Endothelial cell (in vitro differentiated cells): ENCODE results near the gene ARHGEF6. TPM values are rescaled to one million over a fixed set of nuclear protein-coding genes. Genes with fewer than 3 reads are reported as not detected.
"Not testable (repeated sequence)": the region's sequence is repeated elsewhere in the genome, so short reads cannot be mapped to it uniquely, and the experiment has no call there.

Source experiments
- DNase-seq: peaks from one replicate; pipeline ENCODE4 v3.0.0; 2021; ENCODE audit warnings: low spot score
- H3K27ac Mint-ChIP-seq: one replicate; pipeline ENCODE4 v1.8.0; 2021; ENCODE audit warnings: mixed read lengths, inconsistent platforms; ENCODE audit not compliant: unreplicated experiment
- H3K27me3 Mint-ChIP-seq: one replicate; pipeline ENCODE4 v1.8.0; 2021; ENCODE audit warnings: mild to moderate bottlenecking, moderate library complexity, mixed read lengths, inconsistent platforms; ENCODE audit not compliant: unreplicated experiment
- H3K36me3 Mint-ChIP-seq: one replicate; pipeline ENCODE4 v1.8.0; 2021; ENCODE audit warnings: mild to moderate bottlenecking, low read depth, mixed read lengths, inconsistent platforms; ENCODE audit not compliant: unreplicated experiment
- H3K4me1 Mint-ChIP-seq: one replicate; pipeline ENCODE4 v1.8.0; 2021; ENCODE audit warnings: mild to moderate bottlenecking, mixed read lengths, inconsistent platforms; ENCODE audit not compliant: unreplicated experiment
- H3K4me3 Mint-ChIP-seq: one replicate; pipeline ENCODE4 v1.8.0; 2021; ENCODE audit warnings: mild to moderate bottlenecking, mixed read lengths, inconsistent platforms; ENCODE audit not compliant: unreplicated experiment
- H3K9me3 Mint-ChIP-seq: one replicate; pipeline ENCODE4 v1.8.0; 2021; ENCODE audit warnings: mixed read lengths, inconsistent platforms; ENCODE audit not compliant: unreplicated experiment
- total RNA-seq: library from RNA; stranded (reverse); fragmentation: NEBNext Ultra II Directional; extraction: Animal tissue kit (Norgen Biotek cat#: 25700); gene quantifications from one replicate; pipeline ENCODE4 v1.2.1, GENCODE V29; 2021; ENCODE audit not compliant: unreplicated experiment
- TF ChIP-seq, protein P1 (sequence below): fragments of 200-600 bp; sonication (generic); IDR thresholded peaks from one replicate; pipeline ENCODE4 v1.5.0; 2021; ENCODE audit warnings: antibody characterized with exemption; ENCODE audit not compliant: unreplicated experiment

The ARHGEF6 gene
- total RNA-seq, 1 donor from 2014 or later: 18.8 TPM

DNA sequence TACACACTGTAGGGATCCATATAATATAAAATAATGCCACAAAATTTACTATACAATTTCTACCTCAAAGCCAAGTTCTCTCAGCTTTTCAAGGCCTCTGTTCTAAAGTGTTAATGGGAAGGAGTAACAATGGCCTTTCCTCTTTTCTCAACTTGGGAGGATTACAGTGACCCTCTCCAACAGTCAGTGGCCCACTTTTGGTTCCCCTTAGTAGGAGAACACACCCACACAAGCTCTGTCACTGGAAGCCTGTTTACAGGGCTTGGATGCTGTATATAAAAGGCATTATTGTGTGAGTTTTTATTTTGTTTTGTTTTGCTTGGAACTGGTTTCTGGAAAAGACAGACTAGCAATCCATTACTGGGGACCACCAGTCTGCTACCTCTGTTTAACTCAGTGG, 1.8 kb downstream of the ARHGEF6 start:
- Mint-ChIP-seq H3K9me3 (no peaks in the 10 kb centered on the region), H3K27ac (no peak overlapping the region), H3K27me3 (no peaks in the 10 kb centered on the region), H3K4me3 (no peak overlapping the region), H3K36me3 (no peaks in the 10 kb centered on the region), H3K4me1 (peaks cover 33% of the 10 kb centered on the region)
- TF ChIP-seq, protein P1, sequence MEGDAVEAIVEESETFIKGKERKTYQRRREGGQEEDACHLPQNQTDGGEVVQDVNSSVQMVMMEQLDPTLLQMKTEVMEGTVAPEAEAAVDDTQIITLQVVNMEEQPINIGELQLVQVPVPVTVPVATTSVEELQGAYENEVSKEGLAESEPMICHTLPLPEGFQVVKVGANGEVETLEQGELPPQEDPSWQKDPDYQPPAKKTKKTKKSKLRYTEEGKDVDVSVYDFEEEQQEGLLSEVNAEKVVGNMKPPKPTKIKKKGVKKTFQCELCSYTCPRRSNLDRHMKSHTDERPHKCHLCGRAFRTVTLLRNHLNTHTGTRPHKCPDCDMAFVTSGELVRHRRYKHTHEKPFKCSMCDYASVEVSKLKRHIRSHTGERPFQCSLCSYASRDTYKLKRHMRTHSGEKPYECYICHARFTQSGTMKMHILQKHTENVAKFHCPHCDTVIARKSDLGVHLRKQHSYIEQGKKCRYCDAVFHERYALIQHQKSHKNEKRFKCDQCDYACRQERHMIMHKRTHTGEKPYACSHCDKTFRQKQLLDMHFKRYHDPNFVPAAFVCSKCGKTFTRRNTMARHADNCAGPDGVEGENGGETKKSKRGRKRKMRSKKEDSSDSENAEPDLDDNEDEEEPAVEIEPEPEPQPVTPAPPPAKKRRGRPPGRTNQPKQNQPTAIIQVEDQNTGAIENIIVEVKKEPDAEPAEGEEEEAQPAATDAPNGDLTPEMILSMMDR: no peak
- no peak for DNase-seq

DNA sequence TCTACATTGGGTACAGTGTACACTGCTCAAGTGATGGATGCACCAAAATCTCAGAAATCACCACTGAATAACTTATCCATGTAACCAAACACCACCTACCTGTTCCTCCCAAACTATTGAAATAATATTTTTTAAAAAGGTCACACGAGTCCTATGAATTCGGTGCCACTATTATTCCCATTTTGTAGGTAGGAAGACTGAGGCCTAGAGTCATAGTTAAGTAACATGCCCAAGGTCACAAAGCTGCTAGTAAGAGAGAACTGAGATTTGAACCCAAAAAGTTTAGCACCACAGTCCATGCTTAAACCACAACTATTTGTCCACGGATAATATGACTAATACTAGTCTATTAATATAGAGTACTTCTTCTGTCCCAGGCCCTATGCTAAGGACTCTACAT, 2.7 kb downstream of the ARHGEF6 start:
- Mint-ChIP-seq H3K36me3 (no peaks in the 10 kb centered on the region), H3K4me1 (peaks cover 32% of the 10 kb centered on the region), H3K27me3 (no peaks in the 10 kb centered on the region), H3K27ac (no peak overlapping the region), H3K9me3 (no peaks in the 10 kb centered on the region), H3K4me3 (no peak overlapping the region)
- no peak for DNase-seq
- TF ChIP-seq, protein P1: no peak

DNA sequence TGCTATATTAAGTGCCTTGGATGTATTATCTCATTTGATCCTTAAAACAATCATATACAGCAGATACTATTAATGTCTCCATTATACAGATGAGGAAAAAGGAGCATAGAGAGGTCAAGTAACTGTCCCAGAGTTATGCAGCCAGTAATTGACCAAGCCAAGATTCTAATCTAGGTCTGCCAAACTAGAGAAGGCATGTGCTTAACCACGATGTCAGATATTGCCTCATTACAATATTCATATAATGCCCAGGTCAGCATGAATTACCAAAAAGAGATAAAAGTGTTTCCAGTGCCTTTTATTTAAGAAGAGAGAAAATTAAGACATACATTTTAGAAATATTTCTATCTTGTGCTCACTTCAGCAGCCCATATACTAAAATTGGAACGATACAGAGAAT, 7.1 kb downstream of the ARHGEF6 start:
- TF ChIP-seq, protein P1: no peak
- no peak for DNase-seq
- H3K4me1 Mint-ChIP-seq: no peaks in the 10 kb centered on the region
- no peaks in the 10 kb centered on the region for H3K36me3 Mint-ChIP-seq
- no peaks in the 10 kb centered on the region for H3K27me3 Mint-ChIP-seq
- no peaks in the 10 kb centered on the region for H3K9me3 Mint-ChIP-seq
- no peak overlapping the region for H3K27ac Mint-ChIP-seq
- no peak overlapping the region for H3K4me3 Mint-ChIP-seq

DNA sequence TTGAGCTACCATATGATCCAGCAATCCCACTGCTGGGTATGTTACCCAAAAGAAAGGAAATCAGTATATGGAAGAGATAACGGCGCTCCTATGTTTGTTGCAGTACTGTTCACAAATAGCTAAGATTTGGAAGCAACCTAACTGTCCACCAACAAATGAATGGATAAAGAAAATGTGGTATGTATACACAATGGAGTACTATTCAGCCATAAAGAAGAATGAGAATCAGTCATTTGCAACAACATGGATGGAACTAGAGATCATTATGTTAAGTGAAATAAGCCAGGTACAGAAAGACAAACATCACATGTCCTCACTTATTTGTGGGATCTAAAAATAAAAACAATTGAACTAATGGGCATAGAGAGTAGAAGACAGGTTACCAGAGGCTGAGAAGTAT, 8.9 kb downstream of the ARHGEF6 start:
- DNase-seq, H3K27ac Mint-ChIP-seq, H3K4me3 Mint-ChIP-seq, H3K4me1 Mint-ChIP-seq, H3K27me3 Mint-ChIP-seq, H3K9me3 Mint-ChIP-seq, H3K36me3 Mint-ChIP-seq: not testable (repeated sequence)

DNA sequence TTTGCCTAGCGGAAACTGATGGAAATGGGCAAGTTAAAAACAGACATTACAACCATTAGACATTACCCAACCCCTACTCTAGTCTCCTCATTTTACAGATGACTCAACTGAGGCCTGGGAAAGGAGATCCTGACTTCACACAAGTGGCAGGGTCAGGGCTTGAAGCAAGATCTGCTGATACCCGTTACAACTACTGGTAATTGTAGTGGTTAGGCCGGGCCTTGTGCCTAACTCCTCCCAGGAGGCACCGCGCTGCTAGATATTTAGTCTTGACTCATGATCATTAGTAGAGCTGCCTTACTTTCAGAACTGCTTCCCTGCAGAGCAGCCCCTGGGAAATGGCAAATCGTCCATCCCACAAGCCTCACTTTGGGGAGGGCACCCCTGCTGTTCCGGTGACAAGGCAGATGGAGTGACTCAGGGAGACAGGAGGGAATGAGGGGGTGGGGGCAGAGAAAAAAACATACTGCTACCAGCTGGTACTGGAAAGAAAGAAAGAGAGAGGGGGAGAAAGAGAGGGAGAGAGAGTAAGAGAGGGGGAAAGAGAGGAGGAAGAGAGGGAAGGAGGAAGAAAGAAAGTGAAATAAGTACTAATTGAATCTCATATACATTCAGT, 12.2 kb downstream of the ARHGEF6 start:
- Mint-ChIP-seq H3K9me3 (no peaks in the 10 kb centered on the region), H3K36me3 (no peaks in the 10 kb centered on the region), H3K4me3 (no peak overlapping the region), H3K27me3 (peaks cover 2% of the 10 kb centered on the region), H3K27ac (no peak overlapping the region), H3K4me1 (no peaks in the 10 kb centered on the region)
- DNase-seq: no peak
- TF ChIP-seq, protein P1: no peak
